IPS DF 4.7 (cell line): ENCODE data around the gene MEF2C.
"Not testable (repeated sequence)": the region's sequence is repeated elsewhere in the genome, so short reads cannot be mapped to it uniquely, and the experiment has no call there.

Experiments used
- DNase-seq: peaks from one replicate; pipeline ENCODE4 v3.0.0-alpha.2; 2013; ENCODE audit warnings: low spot score; ENCODE audit errors: extremely low read depth

The MEF2C gene

DNA sequence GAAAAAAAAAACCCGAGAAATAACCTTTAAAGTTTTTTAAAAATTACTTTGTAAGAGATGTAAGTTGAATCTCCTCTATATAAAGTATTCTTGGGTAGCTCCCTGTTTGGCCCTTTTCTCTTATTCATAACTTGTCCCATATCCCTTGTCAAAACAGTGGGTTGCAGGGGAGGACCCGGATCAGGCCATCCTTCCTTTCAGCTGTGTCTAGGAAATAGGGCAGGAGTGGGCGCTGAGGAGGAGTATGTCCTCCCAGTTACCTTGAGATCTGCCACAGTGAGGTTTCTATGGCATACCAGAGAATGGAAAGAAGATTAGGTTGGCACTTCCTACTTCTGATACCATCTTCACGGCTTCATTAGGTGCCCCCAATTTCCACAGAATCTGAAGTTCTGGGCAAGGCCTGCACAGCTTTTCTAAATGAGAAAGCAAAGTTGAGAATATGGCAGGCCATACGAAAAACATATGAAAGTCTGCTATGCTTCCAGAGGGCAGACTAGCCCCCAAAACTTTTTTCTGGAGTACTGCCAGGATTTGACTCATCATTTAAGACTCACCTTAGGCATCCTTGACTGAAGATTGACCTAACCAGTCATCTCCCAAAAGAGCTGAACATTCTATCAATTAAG, 20.3 kb downstream of the MEF2C start:
- no peak for DNase-seq

- DNase-seq, result no peak
Measured at GRCh38 chr5:88861231-88861630, 21.8 kb downstream of the MEF2C start.

GRCh38 chr5:88860501-88860900, 22.5 kb downstream of the MEF2C start:
- no peak for DNase-seq

GRCh38 chr5:88858392-88858791, 24.6 kb downstream of the MEF2C start:
- no peak for DNase-seq

DNA sequence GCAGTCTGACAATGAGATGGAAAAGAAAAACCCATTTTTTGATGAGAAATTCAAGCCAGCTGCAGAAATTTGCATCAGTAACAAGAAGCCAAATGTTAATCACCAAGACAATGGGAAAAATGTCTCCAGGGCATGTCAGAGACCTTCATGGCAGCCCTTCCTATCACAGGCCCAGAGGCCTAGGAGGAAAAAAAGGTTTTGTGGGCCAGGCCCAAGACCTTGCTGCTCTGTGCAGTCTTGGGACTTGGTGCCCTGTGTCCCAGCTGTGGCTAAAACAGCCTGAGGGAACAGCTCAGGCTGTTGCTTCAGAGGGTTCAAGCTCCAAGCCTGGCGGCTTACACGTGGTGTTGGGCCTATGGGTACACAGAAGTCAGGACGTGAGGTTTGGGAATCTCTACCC, 26.6 kb downstream of the MEF2C start:
- DNase-seq, result not testable (repeated sequence)

DNA sequence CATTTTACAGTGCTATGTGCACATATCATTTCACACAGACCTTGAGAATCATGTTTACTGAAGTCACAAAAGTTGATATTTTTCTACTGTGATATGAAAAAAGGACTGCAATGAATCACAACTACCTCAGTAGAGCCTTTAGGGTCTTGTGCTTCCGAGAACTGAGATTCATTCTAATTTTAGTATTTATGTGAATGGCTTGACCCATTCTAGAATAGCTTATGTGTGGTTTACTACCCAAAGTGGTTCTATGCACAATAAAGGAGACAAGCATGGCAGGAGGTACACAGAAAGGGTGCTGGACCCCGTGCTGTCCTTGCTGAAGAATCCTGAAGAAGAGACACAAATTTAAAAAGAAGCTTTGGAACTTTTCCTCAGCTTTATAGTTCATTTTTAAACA, 28.2 kb downstream of the MEF2C start:
- no peak for DNase-seq

DNA sequence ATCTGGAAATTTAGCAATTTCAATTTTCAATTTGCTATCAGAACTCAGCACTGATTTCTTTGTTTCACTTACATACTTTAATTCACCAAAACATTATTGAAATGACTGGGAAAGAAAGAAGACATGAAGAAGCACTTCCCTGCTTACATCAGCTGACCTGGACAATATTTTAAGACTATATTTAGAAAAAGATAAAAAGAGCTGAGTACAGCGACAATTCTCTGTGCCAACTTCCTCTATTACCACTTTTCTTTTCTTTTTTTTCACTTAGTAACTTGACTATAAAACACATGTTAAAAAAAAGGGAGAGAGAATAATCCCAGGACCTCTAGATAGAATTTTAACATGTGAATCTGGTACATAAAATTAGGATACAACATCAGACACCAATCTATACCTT, 35.6 kb downstream of the MEF2C start:
- DNase-seq, result no peak

GRCh38 chr5:88846434-88846833, 36.5 kb downstream of the MEF2C start:
- DNase-seq, result no peak

- no peak for DNase-seq
Measured at GRCh38 chr5:88845081-88845697, 37.8 kb downstream of the MEF2C start.

DNA sequence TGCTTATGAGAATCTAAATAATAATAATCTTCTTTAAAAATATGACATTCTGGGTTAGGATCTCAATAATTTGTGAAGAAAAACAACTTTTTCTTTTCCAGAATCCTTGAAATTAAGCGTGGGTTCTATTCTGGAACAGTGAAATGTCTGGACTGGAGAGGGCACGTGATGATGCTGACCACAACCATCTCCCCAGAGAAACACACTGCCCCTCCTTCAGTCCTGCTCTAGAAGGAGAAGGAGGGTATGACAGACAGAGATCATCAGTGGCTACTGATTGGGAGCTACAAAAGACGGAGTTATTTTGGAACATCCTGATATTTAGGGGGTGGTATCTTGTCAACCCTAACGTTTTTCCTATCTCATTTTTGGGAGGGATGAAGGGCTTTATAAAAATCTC, 40.2 kb downstream of the MEF2C start:
- DNase-seq, result no peak

GRCh38 chr5:88841212-88841611, 41.8 kb downstream of the MEF2C start:
- no peak for DNase-seq

- DNase-seq, result no peak
Measured at GRCh38 chr5:88840495-88840894, 42.5 kb downstream of the MEF2C start.

DNA sequence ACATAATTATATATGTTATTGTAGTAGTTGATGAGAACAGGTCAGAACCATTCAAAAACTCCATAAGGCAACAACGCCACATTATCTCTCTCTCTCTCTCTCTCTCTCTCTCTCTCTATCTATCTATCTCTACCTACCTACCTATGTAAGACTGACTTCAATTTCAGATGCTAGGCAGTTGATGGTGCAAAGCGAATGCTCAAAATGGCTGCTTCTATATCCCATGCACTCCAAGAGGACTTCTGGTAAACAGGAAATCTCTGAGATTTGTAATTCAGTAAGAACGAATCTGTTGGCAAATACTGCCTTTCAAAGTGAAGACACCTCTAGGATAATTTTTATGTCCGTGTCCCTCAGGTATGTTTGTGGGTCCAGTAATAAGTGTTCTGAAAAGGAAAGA, 43.7 kb downstream of the MEF2C start:
- no peak for DNase-seq

DNA sequence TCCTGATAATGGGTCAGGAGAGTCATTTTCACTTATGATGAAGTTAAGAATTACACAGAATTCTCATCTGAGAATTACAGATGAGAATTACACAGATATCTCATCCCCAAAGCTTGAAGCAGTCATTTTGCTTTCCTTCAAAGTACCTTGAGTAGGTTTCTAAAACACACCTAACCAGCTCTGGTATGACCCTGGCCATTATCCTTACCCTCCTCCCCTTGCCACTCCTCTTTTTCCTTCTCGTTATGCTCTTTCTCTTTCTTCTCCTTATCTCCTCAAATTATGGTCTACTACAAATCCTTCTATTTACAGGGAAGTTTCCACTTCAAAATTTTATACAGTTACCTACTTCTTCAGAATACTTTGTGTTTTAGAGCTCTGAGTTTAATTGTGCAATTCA, 44.5 kb downstream of the MEF2C start:
- DNase-seq, result no peak

DNA sequence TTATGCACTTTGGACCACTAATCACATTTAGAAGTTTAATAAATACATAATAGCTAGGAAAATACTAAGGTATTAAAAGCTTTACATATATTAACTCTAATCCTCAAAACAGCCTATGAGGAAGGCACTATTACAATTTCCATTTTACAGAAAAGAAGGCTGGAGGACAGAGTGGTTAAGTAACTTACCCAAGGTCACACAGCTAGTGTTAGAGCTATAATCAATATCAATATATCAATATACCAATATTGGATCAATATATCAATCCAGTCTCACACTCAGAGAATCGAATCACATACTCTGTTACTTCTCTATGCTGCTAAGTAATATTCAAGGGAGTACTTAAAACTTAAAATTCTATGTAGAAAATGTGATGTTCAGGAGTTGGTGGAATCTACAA, 45.2 kb downstream of the MEF2C start:
- DNase-seq, result no peak

DNA sequence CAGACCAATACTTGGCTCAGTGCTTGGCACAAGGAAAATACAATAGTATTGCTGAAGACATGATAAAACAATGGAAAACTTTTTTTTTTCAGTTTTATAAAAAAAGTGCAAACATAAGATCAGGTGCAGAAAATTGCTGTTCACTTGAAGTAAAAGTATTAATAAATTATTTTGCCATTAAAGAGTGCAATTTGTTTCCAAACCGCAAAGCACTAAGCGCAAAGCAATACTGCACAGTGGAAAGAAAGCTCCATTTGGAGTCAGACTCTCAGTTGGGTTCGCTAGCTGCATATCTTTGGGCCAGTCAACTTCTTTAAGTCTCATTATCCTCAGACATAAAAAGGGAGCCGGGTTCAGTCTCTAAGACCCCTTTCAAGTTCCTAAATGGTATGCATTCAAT, 45.8 kb downstream of the MEF2C start:
- DNase-seq, result no peak

DNA sequence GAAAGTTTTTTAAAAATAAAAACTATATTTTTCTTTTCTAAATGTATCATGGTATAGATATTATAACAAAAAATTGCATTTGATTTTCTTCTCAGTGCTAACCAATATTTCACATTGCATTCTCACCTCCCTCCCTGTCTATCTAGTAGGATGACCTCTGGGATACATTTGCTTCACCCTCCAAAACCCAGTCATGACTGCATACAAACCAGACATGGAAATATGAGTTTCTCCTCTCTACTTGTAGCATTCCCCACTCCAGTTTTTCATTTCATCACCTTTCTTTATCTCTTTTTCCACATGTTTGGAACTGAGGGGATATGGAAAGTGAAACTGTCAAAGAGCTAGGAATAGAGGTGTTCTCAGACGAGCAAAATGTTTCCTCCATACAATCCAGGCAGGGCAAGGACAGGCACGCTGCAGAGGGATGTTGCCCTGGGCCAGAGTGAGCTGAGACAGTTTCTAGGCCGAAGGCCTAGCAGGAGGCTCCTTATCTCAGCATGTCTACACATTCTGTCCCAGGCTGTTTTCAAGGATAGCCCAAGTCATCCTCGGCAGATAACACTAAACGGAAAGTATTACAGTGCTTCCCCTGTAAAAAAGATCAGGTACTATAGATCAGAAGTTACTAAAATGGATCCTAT, 46.7 kb downstream of the MEF2C start:
- no peak for DNase-seq

GRCh38 chr5:88834499-88834898, 48.5 kb downstream of the MEF2C start:
- no peak for DNase-seq

GRCh38 chr5:88834131-88834462, 48.9 kb downstream of the MEF2C start:
- DNase-seq, result no peak

DNA sequence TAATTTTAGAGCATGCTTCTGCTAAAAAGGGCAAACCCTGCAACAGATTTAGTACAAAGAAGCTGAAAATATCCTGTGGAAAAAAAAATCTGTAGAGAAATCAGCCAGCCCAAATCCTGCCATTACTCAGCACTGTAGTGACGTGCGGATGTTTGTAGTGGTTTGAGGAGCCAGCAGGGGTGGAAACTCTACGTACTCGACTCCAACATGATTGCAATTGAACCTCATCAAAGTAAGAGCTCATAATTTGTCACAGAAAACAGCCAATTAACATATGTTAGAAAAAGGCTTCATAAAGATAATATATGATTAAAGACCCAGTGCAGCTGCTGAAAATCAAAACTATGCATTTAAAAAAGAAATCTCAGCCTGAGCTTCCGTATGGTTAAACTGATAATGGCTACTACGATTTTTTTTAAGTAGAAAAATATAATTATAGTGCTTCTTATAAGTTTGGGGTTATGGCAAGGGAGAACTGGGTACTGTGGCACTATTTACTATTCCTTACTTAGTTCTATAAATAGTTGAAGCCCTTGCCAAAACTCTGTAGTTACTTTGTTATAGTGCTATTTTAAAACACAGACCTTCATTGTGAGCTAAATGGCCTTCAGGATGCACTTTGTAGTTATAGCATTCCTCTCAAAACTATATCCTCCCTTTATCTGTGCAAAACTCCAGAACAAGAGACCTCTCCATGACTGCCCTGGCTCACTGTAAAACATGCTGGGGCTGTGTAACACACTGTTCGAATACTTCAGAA, 49.4 kb downstream of the MEF2C start:
- DNase-seq, result no peak

DNA sequence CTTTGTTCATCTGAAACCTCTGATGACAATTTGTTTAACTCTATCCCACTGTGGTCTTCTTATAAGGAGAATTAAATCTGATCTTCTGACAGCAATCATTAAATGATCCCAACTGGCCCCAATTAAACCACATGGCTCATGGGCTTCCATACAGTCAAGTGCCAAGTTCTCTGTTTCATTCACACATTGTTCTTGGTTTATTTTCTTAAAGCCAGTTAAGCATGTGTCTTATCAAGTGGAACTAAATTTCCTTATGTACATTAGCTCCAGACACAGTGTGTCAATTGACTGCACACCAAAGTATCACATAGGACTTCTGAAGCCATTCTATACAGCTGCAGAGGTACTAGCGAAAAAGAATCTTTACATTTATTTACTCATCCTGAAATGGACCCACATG, 51.2 kb downstream of the MEF2C start:
- DNase-seq, result no peak

DNA sequence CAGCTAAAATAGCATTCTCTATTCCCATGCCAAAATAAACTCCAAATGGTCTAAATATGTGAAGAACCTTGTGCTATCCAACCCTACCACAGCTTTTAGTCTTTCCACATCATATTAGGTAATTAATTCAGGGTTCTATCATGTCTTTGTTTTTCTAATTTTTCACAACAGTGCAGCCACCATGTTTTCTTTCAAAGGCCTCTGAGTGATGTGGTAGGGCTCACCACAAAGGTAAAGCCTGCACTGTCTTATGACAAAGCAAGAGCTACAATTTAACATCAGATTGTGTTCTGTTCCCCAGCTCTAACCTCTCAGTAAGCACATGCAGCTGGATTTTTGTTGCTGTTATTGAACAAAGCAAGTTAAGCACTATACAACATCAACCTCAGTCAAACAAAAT, 52.4 kb downstream of the MEF2C start:
- no peak for DNase-seq

GRCh38 chr5:88829775-88830174, 53.2 kb downstream of the MEF2C start:
- no peak for DNase-seq
